Dermis blood vessel endothelial cell (primary cell): ENCODE results near the gene BDKRB2. TPM values are rescaled to one million over a fixed set of nuclear protein-coding genes. Genes with fewer than 3 reads are reported as not detected.
"Not testable (repeated sequence)": the region's sequence is repeated elsewhere in the genome, so short reads cannot be mapped to it uniquely, and the experiment has no call there.

Experiments used
- DNase-seq: peaks from one replicate; pipeline ENCODE4 v3.0.0; 2010
- total RNA-seq: library from RNA; depleted of rRNA; stranded (reverse); fragments of >200 nt; gene quantifications from 2 replicates; pipeline ENCODE4 v1.2.3, GENCODE V29; 2014

BDKRB2 gene
- total RNA-seq, 1 donor from 2014 or later = 0.34 TPM

DNA sequence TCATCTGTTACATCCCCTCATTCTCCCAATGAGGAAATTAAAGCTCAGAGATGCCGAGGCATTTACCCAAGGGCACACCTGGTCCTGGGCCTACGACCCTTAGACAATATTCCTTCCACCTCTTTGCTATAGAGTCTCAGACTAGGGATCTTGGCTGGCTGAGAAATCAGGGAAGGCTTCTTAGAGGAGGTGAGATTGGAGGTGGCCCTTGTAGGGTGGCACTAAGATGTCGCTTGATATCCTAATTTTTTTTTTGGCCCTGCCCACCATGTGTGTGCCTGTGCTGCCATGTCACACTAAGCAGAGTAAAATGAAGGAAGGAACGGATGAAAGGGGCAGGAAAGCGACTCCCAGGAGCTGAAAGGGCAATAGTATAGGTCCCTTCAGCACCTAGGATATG lies 20.6 kb downstream of the BDKRB2 start:
- DNase-seq = no peak

DNA sequence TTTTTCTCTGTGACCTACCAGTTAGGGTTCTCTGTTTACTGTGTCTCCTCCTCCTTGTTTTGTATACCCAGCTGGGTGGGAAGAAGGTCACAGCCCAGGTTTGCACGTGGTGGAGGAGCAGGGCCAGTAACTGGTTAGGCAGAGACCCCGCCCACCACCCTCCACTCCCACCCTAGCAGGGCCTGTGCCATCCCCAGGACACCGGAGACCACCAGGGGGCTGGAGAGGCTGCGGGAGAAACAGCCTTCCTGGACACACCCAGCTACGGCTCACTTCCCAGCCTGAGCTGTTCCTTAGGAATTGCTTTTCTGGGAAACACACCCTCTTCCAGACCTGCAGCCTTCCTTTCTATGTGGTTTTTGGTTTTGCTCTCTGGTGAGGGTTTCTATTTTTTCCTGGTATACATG lies 21.1 kb downstream of the BDKRB2 start:
- DNase-seq = no peak

- DNase-seq = no peak
These were observed 22.8 kb downstream of the BDKRB2 start for GRCh38 chr14:96227428-96227827.

DNA sequence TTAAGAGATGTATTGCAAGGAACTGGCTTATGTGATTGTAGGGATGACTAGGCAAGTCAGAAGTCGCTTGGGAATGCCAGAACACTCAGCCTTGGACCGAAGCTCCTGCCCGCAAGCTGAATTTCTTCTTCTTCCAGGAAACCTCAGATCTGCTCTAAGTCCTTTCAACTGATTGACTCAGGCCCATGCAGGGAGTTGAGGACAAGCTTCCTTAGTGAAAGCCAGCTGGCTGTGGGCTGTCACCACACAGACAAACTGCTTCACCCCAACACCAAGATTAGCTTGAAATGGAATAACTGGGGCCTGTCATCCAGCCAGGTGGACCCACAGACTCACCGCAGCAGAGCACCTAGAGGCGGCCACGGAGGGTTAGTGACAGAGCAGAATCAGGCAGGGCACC lies 24.7 kb downstream of the BDKRB2 start:
- no peak for DNase-seq

GRCh38 chr14:96231056-96231455 lies 26.4 kb downstream of the BDKRB2 start:
- DNase-seq = no peak

GRCh38 chr14:96231526-96232130 lies 27.0 kb downstream of the BDKRB2 start:
- no peak for DNase-seq

- DNase-seq = no peak
These were observed 27.9 kb downstream of the BDKRB2 start for GRCh38 chr14:96232506-96232905.

GRCh38 chr14:96233661-96234060 lies 29.0 kb downstream of the BDKRB2 start:
- no peak for DNase-seq

GRCh38 chr14:96235426-96235825 lies 30.8 kb downstream of the BDKRB2 start:
- DNase-seq = no peak

DNA sequence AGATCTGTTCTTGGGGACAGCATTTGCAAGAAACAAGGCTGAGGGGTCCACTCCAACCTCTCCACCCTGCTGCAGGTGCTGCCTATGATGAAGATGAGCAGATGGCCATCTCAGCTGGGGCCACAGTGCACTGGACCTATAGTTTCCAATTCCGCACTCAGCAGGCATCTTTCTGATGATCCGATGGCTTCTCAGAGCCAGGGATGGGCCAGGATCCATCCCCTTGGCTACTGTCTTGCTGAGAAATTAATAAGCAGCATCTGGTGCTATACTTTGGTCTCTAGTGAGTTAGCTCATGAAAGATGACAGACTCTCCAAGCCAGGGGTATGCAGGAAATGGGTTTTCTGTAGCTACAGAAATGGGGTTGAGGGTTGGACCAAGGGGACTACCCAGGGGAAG lies 33.0 kb downstream of the BDKRB2 start:
- no peak for DNase-seq

- DNase-seq = no peak
These were observed 34.1 kb downstream of the BDKRB2 start for GRCh38 chr14:96238676-96239265.

- DNase-seq = no peak
These were observed 35.1 kb downstream of the BDKRB2 start for GRCh38 chr14:96239711-96240141.

DNA sequence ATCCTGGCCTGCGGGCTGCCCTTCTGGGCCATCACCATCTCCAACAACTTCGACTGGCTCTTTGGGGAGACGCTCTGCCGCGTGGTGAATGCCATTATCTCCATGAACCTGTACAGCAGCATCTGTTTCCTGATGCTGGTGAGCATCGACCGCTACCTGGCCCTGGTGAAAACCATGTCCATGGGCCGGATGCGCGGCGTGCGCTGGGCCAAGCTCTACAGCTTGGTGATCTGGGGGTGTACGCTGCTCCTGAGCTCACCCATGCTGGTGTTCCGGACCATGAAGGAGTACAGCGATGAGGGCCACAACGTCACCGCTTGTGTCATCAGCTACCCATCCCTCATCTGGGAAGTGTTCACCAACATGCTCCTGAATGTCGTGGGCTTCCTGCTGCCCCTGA lies 36.0 kb downstream of the BDKRB2 start:
- no peak for DNase-seq

- no peak for DNase-seq
These were observed 37.5 kb downstream of the BDKRB2 start for GRCh38 chr14:96242126-96242525.

GRCh38 chr14:96243785-96244184 lies 39.1 kb downstream of the BDKRB2 start:
- no peak for DNase-seq

DNA sequence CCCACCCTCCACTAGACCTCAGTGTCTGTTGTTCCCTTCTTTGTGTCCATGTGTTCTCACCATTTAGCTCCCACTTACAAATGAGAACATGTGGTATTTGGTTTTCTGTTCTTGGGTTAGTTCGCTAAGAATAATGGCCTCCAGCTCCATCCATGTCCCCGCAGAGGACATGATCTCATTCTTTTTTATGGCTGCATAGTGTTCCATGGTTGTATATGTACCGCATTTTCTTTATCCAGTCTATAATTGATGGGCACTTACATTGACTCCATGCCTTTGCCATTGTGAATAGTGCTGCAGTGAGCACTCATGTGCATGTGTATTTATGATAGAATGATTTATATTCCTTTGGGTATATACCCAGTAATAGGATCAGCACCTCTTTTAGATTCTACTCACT lies 40.4 kb downstream of the BDKRB2 start:
- not testable (repeated sequence) for DNase-seq

DNA sequence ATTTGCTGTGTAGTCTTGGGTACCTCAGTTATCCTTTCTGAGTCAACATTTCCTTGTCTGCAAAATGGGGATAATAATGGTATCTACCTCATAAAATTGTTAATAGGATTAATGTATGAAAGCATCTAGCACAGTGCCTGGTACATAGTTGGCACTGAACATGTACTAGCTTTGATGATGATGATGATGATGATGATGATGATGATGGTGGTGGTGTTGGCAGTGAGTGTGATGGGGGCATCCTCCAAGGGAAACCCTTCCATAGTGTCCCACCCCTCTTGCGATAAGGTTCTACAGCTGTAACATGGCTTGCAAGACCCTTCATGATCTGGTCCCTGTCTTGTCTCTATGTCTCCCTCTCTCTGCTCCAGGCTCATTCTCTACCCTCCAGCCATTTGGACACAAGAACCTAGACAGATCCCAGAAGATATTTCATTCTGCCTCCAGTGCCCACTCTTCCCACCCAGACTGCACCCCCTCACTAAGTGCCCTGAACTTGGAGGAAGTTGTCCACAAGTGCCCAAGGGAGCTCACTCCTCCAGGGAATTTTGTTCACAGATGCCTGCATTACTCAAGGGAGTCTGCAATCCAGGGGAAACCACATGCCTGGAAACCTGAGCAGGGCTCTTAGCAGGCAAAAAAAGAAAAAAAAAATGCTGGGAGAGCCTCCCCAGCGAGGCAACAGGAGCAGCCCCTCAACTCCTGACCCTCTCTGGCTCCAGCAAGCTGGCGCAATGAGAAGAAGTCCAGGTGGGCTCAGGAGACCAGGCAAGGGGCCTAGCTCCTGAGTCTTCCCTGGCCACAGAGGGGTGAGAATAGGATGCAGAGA lies 41.3 kb downstream of the BDKRB2 start:
- DNase-seq = no peak

DNA sequence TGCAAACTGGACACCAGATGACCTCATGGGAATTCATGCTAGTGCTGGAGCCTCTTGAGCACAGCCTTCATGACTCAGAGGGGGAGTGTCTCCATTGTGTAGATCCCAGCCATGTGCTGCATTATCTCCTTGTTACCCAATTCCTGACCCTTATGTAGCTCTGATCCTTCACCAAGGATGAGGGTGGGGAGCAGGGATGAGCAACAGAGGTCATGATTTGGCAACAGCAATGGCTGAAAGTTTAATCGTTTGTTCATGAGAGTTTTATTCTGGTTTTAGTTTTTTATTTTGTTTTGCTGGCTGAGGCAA lies 41.9 kb downstream of the BDKRB2 start:
- no peak for DNase-seq

DNA sequence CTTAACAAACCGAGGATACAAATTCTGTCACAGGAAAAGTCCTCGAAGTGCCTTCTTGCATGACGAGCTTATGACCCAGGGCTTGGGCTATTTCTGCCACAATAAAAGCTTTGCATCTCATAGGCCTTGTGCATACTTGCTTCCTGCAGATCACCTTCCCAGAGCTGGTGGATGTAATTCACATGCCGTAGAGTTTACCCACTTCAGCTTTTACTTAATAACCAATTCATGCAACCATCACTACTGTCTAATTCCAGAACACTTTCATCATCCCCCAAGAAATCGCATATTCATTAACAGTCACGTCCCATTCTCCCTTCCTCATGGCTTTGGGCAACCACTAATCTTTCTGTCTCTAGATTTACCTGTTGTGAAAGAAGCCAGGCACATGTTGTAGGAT lies 42.4 kb downstream of the BDKRB2 start:
- DNase-seq = no peak

GRCh38 chr14:96249029-96249428 lies 44.4 kb downstream of the BDKRB2 start:
- DNase-seq = no peak

DNA sequence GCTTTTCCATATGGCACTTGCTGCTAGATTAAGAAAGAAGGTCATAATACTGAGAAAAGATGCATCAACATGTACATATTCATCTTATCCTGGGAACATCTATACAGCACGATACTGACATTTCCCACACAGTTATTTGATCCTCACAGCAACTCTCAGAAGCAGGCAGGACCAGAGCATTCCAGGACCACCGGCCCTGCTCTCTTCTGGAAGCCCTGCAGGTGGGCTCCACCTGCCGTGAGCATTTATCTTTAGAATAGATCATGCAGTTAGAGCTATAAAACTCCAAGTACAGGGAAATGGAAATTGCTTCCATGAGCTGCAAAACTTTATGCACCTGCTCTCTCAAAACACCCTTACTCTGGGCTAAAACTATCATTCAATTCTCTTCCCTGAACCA lies 45.8 kb downstream of the BDKRB2 start:
- DNase-seq = no peak

DNA sequence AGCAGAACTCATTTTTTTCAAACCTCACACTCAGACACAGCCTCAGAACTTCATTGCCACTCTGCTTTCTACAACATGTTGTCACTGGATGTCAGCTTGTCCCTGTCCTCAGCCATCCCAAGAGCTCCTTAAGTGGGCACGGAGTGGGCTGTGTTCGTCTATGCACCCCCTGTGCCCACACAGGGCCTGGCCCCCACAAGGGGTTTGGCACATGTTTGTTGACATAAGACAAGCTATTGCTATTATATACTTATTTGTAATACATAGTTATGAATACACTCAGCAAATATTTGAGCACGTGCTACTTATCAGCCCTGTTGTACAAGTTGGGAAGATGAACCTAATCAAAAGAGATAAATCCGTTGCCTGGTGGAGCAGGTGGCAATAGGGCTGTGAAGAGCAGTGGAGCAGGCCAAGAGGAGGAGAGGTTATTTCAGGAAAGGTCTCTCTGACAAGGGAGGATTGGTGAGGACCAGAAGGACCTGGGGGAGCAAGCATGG lies 47.1 kb downstream of the BDKRB2 start:
- DNase-seq = no peak

DNA sequence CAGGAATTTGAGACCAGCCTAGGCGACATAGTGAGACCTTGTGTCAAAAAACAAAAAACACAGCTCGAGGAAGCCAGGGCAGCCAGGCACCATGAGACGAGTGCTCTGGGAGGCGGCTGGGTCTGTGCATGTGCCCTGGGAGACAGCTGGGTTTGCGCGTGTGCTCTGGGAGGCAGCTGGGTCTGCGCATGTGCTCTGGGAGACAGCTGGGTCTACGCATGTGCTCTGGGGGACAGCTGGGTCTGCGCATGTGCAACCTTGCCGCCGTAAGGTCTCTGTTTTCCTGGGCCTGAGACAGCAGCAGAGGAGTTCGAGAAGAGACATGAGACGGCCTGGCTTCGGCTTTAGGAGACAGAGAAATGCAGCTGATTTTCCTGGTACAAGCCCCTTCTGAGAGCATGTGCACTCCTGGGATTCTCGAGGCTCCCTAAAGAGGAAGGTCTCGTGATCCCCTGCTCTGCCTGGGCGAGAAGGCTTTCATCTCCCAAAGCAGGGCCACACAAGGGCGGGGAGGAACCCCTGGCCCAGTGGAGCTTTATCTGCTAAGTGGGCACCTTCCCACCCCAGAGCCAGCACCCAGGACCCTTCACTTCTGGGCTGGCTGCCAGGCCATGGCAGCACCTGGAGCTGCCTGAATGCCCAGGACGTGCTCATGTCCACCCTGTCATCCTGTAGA lies 47.8 kb downstream of the BDKRB2 start:
- no peak for DNase-seq
